WTC11 (cell line): ENCODE data around the gene WDR1. TPM values are rescaled to one million over a fixed set of nuclear protein-coding genes. Genes with fewer than 3 reads are reported as not detected.

Experiments used
- ATAC-seq: fragments of 200-7000 bp; cut with Tn5 transposase; 2 replicates; pipeline ENCODE4 v1.10.0; 2021; ENCODE audit warnings: mild to moderate bottlenecking, moderate library complexity
- CTCF ChIA-PET: fragments of 300-600 bp; sonication (Branson Sonifier 250); formaldehyde crosslinking; loops from one replicate; lab custom pipeline; 2021; ENCODE audit warnings: antibody characterized with exemption; lab: Charles Lee
- POLR2A ChIA-PET: fragments of 350-600 bp; sonication (Branson Sonifier 250); formaldehyde crosslinking; loops from one replicate; lab custom pipeline; 2021; ENCODE audit warnings: antibody characterized with exemption; lab: Charles Lee
- DNase-seq: peaks from one replicate; pipeline ENCODE4 v3.0.0; 2021; ENCODE audit warnings: low spot score
- H3K27ac Mint-ChIP-seq: 2 replicates; pipeline ENCODE4 v1.8.0; 2021; ENCODE audit warnings: mixed read lengths
- H3K27me3 Mint-ChIP-seq: 2 replicates; pipeline ENCODE4 v1.8.0; 2021; ENCODE audit warnings: low read depth, mild to moderate bottlenecking, moderate library complexity, mixed read lengths
- H3K36me3 Mint-ChIP-seq: 2 replicates; pipeline ENCODE4 v1.8.0; 2021; ENCODE audit warnings: mixed read lengths
- H3K4me1 Mint-ChIP-seq: 2 replicates; pipeline ENCODE4 v1.8.0; 2022; ENCODE audit warnings: mixed read lengths
- H3K4me3 Mint-ChIP-seq: 2 replicates; pipeline ENCODE4 v1.8.0; 2021; ENCODE audit warnings: mild to moderate bottlenecking, moderate library complexity, mixed read lengths
- H3K9me3 Mint-ChIP-seq: 2 replicates; pipeline ENCODE4 v1.8.0; 2021; ENCODE audit warnings: mixed read lengths
- ARID4B ChIP-seq: sonication (generic); formaldehyde crosslinking; IDR thresholded peaks from 2 replicates; pipeline ENCODE4 v1.8.0; 2023; ENCODE audit warnings: missing genetic modification reagents, mild to moderate bottlenecking, borderline replicate concordance
- ATF6 ChIP-seq: sonication (generic); formaldehyde crosslinking; IDR thresholded peaks from 2 replicates; pipeline ENCODE4 v1.8.1; 2023; ENCODE audit warnings: mild to moderate bottlenecking, missing genetic modification reagents
- E2F5 ChIP-seq: sonication (generic); formaldehyde crosslinking; IDR thresholded peaks from 2 replicates; pipeline ENCODE4 v1.8.1; 2022; ENCODE audit warnings: mild to moderate bottlenecking, moderate library complexity, missing genetic modification reagents
- HMGXB4 ChIP-seq: sonication (generic); formaldehyde crosslinking; IDR thresholded peaks from 2 replicates; pipeline ENCODE4 v1.8.1; 2023; ENCODE audit warnings: mild to moderate bottlenecking, moderate library complexity, missing genetic modification reagents
- MYBL2 ChIP-seq: sonication (generic); formaldehyde crosslinking; IDR thresholded peaks from 2 replicates; pipeline ENCODE4 v1.8.1; 2023; ENCODE audit warnings: mild to moderate bottlenecking, moderate library complexity, missing genetic modification reagents
- PREB ChIP-seq: sonication (generic); formaldehyde crosslinking; IDR thresholded peaks from 2 replicates; pipeline ENCODE4 v1.8.1; 2022; ENCODE audit warnings: mild to moderate bottlenecking, missing genetic modification reagents, moderate library complexity, borderline replicate concordance
- RELA ChIP-seq: sonication (generic); formaldehyde crosslinking; IDR thresholded peaks from 2 replicates; pipeline ENCODE4 v1.8.1; 2022; ENCODE audit warnings: missing genetic modification reagents, mild to moderate bottlenecking, borderline replicate concordance
- SOX15 ChIP-seq: fragments of 250-450 bp; sonication (Bioruptor Pico); IDR thresholded peaks from 2 replicates; pipeline ENCODE4 v1.9.0; 2021; ENCODE audit warnings: mild to moderate bottlenecking
- SP1 ChIP-seq: sonication (generic); formaldehyde crosslinking; conservative IDR thresholded peaks from 2 replicates; pipeline ENCODE4 v1.8.1; 2022; ENCODE audit warnings: missing genetic modification reagents
- STAT6 ChIP-seq: sonication (generic); formaldehyde crosslinking; conservative IDR thresholded peaks from 2 replicates; pipeline ENCODE4 v1.8.1; 2023; ENCODE audit warnings: mild to moderate bottlenecking, low read depth, missing genetic modification reagents, moderate library complexity
- TP53 ChIP-seq: sonication (generic); formaldehyde crosslinking; IDR thresholded peaks from 2 replicates; pipeline ENCODE4 v1.8.1; 2023; ENCODE audit warnings: mild to moderate bottlenecking, missing genetic modification reagents
- USF1 ChIP-seq: sonication (generic); formaldehyde crosslinking; IDR thresholded peaks from 2 replicates; pipeline ENCODE4 v1.8.0; 2022; ENCODE audit warnings: mild to moderate bottlenecking, missing genetic modification reagents
- ZNF121 ChIP-seq: sonication (generic); formaldehyde crosslinking; IDR thresholded peaks from 2 replicates; pipeline ENCODE4 v1.8.0; 2023; ENCODE audit warnings: missing genetic modification reagents
- ZNF219 ChIP-seq: sonication (generic); formaldehyde crosslinking; IDR thresholded peaks from 2 replicates; pipeline ENCODE4 v1.8.0; 2023; ENCODE audit warnings: missing genetic modification reagents, mild to moderate bottlenecking, borderline replicate concordance
- ZNF423 ChIP-seq: fragments of 250-450 bp; sonication (Bioruptor Pico); IDR thresholded peaks from 2 replicates; pipeline ENCODE4 v2.1.2; 2022; ENCODE audit warnings: mild to moderate bottlenecking, moderate library complexity
- ZNF425 ChIP-seq: fragments of 250-450 bp; sonication (Bioruptor Pico); conservative IDR thresholded peaks from 2 replicates; pipeline ENCODE4 v1.9.0; 2021; ENCODE audit warnings: mild to moderate bottlenecking
- total RNA-seq: library from RNA; stranded (reverse); gene quantifications from 3 replicates; pipeline ENCODE4 v1.2.3, GENCODE V29; 2021

Gene WDR1
- total RNA-seq, 1 experiment from 2014 or later = 288 TPM

- TF ChIP-seq ATF6 (CRISPR knock-in tag) (no peak), ZNF425 (CRISPR knock-in tag) (no peak)
These were observed 10.7 kb downstream of the WDR1 start (continued) for GRCh38 chr4:10105920-10106319.

GRCh38 chr4:10105421-10105820, 11.2 kb downstream of the WDR1 start:
- no peak for ATAC-seq
- ChIA-PET POLR2A (interaction anchor here (0.6 to 5.3 kb wide), 2 partner anchors 13 to 40 kb away, joined by 7 to 51 read pairs; partner anchors contain the start of gene WDR1), CTCF (no interaction called here)
- H3K4me1 Mint-ChIP-seq = peaks cover 82% of the 10 kb centered on the region
- peak overlapping the region; percentile 78; the same call in 1 of the 2 replicates for H3K27ac Mint-ChIP-seq
- no peak for DNase-seq
- H3K4me3 Mint-ChIP-seq = no peak overlapping the region
- peaks cover 48% of the 10 kb centered on the region for H3K36me3 Mint-ChIP-seq
- H3K27me3 Mint-ChIP-seq = no peaks in the 10 kb centered on the region
- no peaks in the 10 kb centered on the region for H3K9me3 Mint-ChIP-seq
- no peak for TF ChIP-seq PREB (CRISPR knock-in tag)
- no peak for TF ChIP-seq MYBL2 (CRISPR knock-in tag)
- no peak for TF ChIP-seq ZNF219 (CRISPR knock-in tag)
- TF ChIP-seq SOX15 (CRISPR knock-in tag) = no peak
- no peak for TF ChIP-seq SP1 (CRISPR knock-in tag)
- no peak for TF ChIP-seq ZNF423 (CRISPR knock-in tag)
- no peak for TF ChIP-seq E2F5 (CRISPR knock-in tag)
- TF ChIP-seq USF1 (CRISPR knock-in tag) = no peak
- TF ChIP-seq TP53 (CRISPR knock-in tag) = no peak
- no peak for TF ChIP-seq HMGXB4 (CRISPR knock-in tag)
- no peak for TF ChIP-seq ZNF121 (CRISPR knock-in tag)
- TF ChIP-seq RELA = no peak
- TF ChIP-seq STAT6 (CRISPR knock-in tag) = no peak
- no peak for TF ChIP-seq ARID4B (CRISPR knock-in tag)
